GM21381 (cell line): ENCODE data around the gene CTSF.

ENCODE experiments used
- ATAC-seq: cut with Tn5 transposase; IDR thresholded peaks from one replicate; pipeline ENCODE4 v1.9.1; 2021; ENCODE audit warnings: mild to moderate bottlenecking, moderate library complexity; ENCODE audit not compliant: unreplicated experiment

CTSF gene

DNA sequence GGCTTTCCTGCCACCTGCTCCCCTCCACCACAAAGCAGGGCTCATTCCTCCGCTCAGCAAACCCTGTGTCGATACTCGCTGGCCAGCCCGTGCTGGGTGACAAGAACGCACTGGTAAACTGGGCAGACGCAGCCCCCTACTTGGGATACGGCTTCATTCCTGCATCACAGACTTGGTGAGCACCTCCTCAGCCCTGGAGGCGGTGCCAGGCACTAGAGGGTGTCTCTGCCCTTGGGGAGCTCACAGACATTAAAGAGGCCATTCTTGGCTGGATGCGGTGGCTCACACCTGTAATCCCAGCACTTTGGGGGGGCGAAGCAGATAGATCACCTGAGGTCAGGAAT lies 28.6 kb downstream of the CTSF start:
- no peak for ATAC-seq

GRCh38 chr11:66539170-66539869 lies 29.1 kb downstream of the CTSF start:
- ATAC-seq: no peak

DNA sequence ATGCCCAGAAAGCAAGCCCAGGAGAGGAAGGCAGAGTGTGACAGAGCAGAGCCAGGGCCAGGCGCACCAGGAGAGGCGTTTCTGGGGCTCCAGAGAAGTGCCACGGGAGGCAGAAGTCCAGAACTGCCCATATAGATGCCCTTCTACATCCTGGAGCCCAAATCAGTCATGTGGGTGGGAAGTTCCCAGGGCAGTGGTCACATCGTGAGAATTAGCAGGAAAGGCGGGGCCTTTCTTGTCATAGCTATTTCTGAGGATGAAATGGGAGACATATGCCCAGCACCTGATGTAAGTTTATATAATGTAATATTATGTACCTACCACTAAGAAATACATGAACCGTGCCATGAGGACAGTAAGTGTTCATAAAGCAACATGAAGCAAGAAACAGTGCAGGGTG lies 35.6 kb downstream of the CTSF start:
- ATAC-seq: no peak

DNA sequence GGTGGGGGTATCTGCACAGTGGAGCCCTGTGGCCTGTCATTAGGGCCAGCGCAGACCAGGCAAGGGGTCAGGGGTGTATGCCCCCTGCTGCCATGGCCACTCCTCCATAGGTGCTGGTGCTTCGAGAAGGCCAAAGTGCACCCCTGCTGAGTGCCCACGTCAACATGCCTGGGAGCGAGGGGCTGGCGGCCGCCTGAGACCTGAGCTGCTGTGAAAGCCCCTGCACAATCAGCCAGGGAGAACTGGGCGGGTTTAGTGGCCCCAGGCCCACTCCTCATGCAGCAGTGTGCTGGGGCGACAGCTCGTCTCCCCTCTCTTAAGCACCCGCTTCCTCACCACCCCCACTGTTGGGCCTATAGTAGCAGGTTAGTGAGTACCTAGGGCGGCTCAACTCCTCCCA lies 36.6 kb downstream of the CTSF start:
- ATAC-seq: no peak

GRCh38 chr11:66530927-66531709 lies 37.3 kb downstream of the CTSF start:
- ATAC-seq: no peak

GRCh38 chr11:66529655-66530054 lies 38.8 kb downstream of the CTSF start:
- no peak for ATAC-seq

DNA sequence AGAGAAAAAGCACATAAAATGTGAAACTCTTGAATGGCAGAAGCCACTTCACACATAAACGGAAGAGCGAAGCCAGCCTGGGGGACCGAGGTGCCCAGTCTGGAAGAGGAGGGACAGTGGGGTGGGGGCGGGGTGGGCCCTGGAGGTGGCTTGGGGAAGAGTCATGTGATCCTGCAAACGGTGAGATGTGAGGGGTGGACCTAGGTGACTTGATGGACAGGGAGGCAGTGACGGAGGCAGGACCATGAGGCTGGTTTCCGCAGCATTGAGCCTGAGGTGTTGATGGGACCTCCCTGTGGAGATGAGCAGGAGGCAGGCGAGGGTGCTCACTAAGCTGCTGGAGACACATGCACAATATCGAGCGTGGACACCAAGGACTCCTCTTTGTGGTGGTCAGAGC lies 39.3 kb downstream of the CTSF start:
- ATAC-seq: no peak

DNA sequence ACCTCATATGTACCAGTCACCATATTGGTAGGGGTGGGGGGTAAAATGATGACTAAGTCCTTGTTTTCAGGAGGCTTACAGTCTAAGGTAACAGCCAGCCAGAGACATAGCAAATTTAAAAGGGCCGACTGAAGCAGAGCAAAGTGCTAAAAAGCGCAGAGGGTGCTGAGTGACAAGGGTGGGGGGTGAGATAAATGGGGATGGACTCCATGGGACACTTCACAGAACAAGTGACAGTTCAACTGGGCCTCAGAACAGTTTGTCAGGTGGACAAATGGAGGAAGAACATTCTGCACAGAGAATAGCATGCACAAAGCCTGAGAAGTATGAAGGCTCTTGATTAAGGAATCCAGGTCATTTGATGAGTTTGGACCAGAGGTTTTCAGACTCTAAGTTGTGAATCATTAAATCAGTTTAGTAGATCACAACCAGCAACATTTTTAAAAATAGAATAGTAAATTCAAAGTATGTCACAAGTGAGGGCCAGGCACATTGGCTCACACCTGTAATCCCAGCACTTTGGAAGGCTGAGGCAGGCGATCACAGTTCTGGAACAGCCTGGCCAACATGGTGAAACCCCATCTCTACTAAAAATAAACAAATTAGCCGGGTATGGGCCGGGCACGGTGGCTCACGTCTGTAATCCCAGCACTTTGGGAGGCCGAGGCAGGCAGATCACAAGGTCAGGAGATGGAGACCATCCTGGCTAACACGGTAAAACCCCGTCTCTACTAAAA lies 43.9 kb downstream of the CTSF start:
- ATAC-seq: no peak

GRCh38 chr11:66523611-66524010 lies 44.8 kb downstream of the CTSF start:
- ATAC-seq: no peak
